GM12875 (cell line): Measurements from ENCODE around the gene SDK1.
"Not testable (repeated sequence)": the region's sequence is repeated elsewhere in the genome, so short reads cannot be mapped to it uniquely, and the experiment has no call there.

Experiments used
- H3K4me3 ChIP-seq: one replicate; pipeline ENCODE4 v1.5.1; 2011; ENCODE audit warnings: low read depth, low read length, control low read depth
- CTCF ChIP-seq: IDR thresholded peaks from 2 replicates; pipeline ENCODE4 v1.5.1; 2011; ENCODE audit warnings: low read depth, mild to moderate bottlenecking, control low read depth, inconsistent platforms, low read length, moderate library complexity, borderline replicate concordance; ENCODE audit not compliant: insufficient read depth

SDK1 gene

GRCh38 chr7:4246536-4246935 lies 945.5 kb downstream of the SDK1 start:
- no peak for TF ChIP-seq CTCF
- no peak overlapping the region for H3K4me3 ChIP-seq

- H3K4me3 ChIP-seq: no peak overlapping the region
- no peak for TF ChIP-seq CTCF
Measured at GRCh38 chr7:4247106-4247876, 946.2 kb downstream of the SDK1 start.

GRCh38 chr7:4248295-4248694 lies 947.2 kb downstream of the SDK1 start:
- no peak overlapping the region for H3K4me3 ChIP-seq
- TF ChIP-seq CTCF: no peak

- H3K4me3 ChIP-seq: no peak overlapping the region
- no peak for TF ChIP-seq CTCF
Measured at GRCh38 chr7:4249241-4249640, 948.2 kb downstream of the SDK1 start.

GRCh38 chr7:4255336-4255735 lies 954.3 kb downstream of the SDK1 start:
- no peak for TF ChIP-seq CTCF
- H3K4me3 ChIP-seq: no peak overlapping the region

GRCh38 chr7:4256286-4256685 lies 955.2 kb downstream of the SDK1 start:
- no peak for TF ChIP-seq CTCF
- H3K4me3 ChIP-seq: no peak overlapping the region

GRCh38 chr7:4257146-4258111 lies 956.4 kb downstream of the SDK1 start:
- no peak overlapping the region for H3K4me3 ChIP-seq
- no peak for TF ChIP-seq CTCF

- not testable (repeated sequence) for H3K4me3 ChIP-seq
Measured at GRCh38 chr7:4260116-4260515, 959.1 kb downstream of the SDK1 start.
